NCI-H2227 (cell line): Measurements from ENCODE around the gene SLCO4C1.

Experiments
- DNase-seq: peaks from one replicate; lab custom pipeline; 2025; ENCODE audit not compliant: unreplicated experiment; lab: John Stamatoyannopoulos, UW

Gene SLCO4C1

DNA sequence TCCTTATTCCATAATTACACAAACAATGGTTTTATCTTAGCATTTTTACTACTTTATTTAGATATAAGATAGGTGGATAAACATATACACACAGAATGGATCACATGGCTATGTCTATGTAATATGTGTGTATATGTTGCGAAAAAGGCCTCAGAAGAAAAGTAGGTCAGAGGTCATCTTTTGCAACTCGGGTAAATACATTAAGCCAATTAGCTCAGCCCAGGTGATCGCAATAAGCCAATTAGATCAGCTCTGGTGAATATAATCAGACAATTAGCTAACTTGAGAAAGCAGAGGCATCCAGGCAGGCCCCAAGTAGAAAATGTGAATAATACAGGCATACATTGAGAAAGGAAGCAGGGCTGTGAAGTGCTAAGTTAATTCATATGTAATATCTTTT lies 24.3 kb downstream of the SLCO4C1 start:
- no peak for DNase-seq

DNA sequence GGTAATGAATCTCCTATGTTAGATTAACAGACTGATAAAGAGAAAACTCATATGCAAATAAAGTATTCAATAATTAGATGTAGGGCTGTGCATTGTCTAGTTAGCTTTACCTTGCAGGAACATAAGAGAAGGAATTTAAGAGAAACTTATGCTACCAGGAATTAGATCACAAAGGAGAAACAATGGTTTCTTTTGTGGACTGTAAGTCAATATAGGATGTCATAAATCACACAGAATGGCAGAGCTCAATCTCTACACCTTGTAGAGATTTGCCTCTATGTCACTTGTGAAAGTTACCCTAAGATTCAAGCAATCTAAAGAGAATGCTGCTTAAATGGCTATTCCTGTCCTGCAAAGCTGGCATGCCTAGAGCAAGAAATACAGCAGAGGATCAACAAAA lies 26.0 kb downstream of the SLCO4C1 start:
- no peak for DNase-seq

DNA sequence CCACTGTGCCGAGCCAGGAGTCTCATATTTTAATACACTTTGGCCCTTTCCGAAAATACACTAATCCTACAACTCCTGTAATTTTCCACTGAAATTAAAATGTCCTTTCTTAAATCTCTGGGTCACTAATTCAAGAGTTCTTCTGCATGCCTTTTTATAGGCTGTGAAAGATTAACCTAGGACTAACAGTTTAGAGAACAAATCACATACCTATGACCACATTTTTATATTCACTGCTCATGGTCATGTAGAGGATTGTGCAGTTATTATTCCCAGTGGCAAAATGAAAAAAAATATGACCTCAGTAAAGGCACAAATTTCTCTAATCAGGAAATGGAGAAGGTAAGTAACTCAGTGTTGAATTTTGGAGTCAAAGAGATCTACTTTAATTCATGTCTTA lies 33.4 kb downstream of the SLCO4C1 start:
- DNase-seq: no peak

DNA sequence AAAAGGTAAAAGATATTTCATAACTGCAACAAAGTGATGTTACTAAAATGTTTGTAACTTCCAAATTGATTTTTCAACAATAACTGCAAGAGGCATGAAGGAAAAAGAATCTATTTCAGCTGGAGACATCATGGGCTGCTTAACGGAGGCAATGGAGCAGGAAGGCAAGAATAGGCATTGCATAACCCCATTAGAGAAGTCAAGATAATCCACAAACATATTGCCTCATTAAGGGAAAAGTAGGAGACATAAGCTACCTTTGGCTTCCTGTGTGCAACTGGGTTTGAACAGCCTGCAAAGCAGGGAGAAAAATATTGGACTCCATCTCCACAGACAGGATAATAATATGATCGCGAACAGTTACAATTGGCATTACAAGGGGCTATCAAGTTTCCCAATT lies 46.7 kb downstream of the SLCO4C1 start:
- DNase-seq: no peak

DNA sequence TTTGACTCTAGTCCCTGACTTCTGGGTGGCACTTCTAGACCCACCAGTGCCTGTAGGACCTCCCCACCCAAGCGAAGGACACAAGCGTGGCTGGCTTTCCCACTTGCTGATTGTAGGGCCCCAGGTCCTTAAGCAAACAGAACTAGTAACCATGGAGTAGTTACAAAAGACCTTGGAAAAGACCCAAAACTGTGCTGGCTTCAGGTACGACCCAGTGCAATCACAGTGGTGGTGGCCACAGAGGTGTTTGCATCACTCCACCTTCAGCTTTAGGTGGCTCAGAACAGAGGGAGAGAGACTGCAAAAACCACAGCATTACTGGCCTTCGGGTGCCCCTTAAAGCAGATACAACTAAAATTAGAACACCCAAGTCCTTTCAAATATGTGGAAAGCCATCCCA lies 52.9 kb downstream of the SLCO4C1 start:
- no peak for DNase-seq

DNA sequence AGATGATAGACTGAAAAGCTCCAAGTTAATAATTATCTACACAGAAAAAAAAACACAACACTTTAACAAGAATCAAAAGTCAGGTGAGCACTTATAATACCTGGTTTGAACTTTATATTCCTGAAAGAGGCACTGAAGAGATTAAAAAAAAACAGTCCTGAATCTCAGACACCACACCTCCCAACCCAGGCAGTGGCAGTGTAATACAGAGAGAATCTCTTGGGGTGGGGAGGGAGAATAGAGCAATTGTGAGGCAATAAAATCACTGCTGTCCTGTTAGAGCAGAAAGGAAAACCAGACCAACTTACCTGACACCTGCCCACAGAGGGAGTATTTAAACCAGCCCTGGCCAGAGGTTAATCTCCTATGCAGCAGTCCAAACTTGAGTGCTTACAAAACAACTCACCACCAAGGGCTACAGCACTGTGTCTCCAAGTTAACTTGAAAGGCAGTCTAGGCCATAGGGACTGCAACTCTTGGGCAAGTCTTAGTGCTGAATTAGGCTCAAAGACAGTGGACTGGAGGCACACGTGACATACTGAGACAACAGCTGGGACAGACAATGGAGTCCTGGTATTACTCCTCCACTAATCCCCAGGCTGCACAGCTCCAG lies 54.2 kb downstream of the SLCO4C1 start:
- DNase-seq: no peak

DNA sequence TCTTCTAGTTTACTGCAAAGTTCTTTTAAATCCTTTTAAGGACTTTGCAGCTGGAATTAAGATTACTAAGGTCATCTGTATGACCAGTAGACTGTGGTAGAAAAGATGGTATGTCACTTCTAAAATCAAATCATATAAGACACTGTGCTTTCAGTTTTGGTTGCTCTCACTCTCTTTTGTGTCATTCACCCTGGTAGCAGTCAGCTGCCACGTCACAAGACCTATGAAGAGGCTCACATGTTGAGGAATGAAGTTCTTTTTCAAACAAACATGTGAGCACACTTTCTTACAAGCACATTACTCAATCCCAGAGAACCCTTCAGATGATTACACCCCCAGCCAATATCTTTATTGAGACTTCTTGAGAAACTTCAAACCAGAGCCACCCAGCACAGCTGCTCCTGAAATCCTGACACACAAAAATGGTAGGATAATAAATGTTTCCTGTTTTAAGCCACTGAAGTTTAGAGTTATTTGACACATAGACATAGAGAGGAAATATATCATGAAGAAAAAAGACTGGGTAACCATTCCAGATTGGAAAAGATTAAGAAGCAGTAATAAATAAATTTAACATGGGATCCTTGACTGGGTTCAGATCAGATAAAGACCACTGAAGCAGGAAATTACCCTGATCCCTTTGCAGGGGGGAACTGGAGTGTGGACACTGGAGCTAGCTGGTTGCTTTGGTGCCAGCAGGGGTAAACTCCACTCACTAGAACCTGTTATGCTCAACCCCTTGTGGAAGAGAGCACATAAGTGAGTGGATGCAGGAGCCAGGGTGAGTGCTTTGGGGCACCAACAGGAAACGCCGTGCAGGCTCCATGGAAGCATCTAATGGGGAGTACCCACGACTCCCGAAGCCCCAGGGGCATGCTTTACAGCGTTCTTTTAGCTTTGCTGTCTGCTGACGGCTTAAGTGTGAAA lies 64.1 kb downstream of the SLCO4C1 start:
- DNase-seq: no peak

DNA sequence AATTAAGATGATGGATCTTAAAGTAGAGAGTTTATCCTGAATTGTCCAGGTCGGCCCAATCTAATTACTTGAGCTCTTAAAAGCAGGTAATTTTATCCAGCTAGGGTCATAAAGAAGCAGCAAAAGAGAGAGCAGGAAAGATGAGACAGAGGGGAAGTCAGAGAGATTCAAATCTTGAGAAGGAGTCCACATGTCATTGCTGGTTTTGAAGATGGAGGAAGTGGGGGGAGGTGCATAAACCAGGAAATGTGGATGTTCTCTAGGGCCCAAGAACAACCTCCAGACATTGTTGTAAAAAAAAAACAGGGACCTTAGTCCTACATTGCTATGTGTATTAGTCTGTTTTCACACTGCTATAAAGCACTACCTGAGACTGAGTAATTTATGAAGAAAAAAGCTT lies 66.4 kb downstream of the SLCO4C1 start:
- no peak for DNase-seq

DNA sequence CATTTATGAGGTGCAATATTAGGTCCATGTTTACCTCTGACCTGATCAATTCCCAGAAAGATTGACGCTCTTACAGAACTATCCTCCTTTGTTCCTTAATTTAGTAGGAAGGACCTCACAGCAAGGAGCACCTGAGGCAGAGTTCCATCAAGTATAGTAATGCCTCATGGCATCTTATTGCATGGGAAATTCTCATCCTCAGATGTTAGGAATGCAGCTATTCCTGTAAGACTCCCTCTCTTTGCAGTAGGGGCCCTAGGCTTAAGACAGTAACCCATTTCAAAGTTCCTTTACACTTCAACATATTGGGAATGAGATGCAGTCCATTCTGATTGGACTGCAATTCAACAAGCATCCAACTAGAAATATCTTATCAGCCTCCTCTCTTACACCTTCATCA lies 69.8 kb downstream of the SLCO4C1 start:
- DNase-seq: no peak

DNA sequence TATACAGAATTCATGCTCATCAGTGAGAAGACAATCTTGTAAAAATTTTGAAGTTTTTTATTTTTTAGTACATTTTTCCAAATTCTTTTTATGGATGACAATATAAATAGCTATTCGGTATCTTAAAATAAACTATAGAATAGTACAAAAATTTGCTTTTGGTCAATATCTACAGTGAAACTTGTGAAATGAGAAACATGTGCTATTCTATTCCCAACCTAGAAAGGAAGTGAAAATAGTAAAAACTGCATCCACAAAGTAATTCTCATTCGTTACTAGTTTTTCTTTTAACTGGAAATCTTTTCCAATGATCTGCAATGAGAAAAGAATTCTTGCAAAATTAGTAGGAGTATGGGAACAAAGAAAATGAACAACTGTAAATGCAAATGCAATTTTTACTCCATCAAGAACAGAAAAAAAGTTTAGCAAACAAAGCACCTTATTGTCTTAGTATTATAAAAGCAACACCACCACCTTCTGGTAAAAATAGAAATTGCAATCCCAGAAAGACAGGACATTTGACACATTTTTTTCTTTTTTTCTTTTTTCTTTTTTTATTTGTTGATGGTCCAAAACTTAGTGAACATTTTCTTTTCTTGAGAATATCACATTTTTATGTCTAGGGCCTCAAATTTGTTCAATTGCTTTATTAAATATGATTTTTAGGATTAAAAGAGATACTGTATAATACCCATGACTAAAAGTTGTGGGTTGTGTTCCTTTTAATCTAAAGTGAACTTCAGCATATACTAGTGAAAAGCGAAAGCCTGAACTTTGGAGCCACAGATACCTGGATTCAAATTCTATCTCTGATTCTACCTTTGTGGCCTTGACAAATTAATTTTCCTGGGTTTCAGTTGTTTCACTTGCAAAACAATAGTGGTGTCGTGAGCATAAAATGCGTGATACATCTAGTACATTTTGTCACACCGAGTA lies 72.3 kb downstream of the SLCO4C1 start:
- DNase-seq: peak; percentile 1

DNA sequence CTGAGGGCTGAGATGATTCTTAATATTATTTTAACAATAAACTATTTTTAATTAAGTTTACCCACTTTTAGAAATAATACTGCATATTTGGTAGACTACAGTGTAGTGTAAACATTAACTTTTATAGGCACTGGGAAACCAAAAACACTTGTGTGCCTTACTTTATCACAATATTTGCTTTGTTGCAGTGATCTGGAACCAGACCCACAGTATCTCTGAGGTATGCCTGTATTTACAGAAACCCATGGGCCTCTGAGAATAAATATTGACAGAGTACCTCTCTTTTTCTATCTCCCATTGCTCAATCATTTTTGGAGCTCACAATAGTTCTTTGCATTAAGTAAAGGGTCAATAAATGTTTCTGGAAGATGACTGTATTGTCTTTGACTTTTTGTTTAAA lies 73.3 kb downstream of the SLCO4C1 start:
- DNase-seq: no peak

DNA sequence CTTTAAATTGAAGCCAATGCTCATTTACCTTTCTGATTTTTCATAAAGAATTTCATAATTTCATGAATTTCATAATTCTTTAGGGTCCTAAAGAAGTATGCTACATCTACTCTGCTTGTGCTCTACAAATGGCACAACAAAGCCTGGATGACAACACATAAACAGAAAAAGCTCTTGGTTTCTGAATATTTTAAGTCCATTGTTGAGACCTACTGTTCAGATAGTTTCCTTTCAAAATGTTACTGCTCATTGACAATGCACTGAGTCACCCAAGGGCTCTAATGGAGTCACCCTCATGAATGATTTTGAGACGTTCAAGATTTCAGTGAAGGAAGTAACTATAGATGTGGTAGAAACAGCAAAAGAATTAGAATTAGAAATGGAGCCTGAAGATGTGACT lies 74.1 kb downstream of the SLCO4C1 start:
- no peak for DNase-seq

DNA sequence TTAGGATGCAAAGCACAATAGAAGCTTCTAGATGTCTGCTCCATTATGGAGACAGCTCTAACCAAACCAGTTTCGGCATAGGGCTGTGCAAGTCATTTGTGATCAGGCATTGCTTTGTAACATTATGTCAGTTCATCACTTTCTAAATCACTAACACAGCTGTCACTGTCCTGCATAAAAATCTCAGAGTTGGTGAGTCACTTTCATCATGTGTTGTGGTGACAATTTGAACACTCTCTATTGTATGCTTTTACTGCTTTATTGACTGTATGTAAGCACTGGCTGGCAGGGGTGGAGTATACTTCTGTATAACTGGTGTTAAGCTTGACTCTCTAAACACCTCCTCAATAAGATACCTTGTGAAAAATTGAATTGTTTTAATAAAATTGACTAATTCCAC lies 77.9 kb downstream of the SLCO4C1 start:
- DNase-seq: no peak

DNA sequence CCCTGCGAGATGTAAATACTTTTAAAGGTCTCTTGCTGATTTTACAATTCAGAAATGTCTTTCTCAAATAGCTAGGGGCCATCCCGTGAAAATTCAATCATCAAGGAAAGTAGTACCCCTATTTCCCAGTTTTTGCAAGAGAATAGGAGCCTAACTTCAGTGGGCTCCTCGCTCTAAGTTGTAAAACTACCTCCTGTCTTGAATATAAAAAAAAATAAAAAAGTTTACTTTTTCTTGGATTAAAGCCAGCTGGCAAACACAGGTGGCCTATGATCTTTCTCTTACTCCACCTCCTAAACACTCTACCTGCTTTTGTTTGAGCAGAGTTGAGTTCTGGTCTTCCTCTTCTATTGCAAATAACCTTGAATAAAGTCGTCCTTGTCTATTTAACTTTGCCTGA lies 79.4 kb downstream of the SLCO4C1 start:
- no peak for DNase-seq

DNA sequence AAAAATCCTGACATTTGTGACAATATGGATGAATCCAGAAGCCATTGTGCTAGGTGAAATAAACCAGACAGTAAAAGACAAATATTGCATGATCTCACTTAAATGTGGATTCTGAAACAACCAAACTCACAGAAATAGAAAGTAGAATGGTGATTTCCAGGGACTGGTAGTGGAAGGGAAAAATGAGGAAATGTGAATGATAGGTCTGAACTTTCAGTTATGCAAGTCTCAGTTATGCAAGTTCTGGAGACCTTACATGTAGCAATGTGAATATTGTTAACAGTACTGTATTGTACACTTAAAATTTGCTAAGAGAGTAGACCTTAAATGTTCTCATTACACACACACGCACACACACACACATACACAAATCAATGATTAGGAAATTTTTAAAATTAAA lies 84.9 kb downstream of the SLCO4C1 start:
- DNase-seq: no peak

DNA sequence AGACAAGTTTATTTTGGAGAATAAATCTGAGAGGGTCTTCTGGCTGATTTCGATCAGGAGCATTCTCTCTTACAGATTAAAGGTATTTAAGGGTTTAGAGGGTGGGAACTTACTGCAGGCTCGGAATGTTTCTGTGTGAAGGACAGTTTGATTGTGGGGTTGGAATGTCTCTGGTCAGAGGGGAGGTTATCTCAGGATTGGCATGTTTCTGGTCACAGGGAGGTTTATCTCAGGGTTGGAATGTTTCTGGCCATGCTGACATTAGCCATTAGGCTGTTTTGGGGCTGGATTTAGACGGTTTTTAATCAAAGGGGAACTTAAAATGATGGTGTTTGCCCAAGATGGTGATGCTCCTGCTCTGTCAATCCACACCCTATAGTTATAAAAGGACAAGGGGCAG lies 95.2 kb downstream of the SLCO4C1 start:
- DNase-seq: no peak

DNA sequence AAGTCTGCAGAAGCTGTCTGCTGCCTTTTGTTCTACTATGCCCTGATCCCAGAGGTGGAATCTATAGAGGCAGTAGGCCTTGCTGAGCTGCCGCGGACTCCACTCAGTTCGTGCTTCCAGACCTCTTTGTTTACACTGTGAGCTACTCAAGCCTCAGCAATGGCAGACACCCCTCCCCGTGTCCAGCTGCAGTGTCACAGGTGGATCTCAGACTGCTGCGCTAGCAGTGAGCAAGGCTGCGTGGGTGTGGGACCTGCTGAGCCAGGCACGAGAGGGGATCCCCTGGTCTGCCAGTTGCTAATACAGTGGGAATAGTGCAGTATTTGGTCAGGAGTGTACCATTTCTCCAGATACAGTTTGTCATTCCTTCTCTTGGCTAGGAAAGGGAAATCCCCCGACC lies 99.6 kb downstream of the SLCO4C1 start:
- no peak for DNase-seq
